ENCODE results near the gene MDGA2. TPM values are rescaled to one million over a fixed set of nuclear protein-coding genes. Genes with fewer than 3 reads are reported as not detected.

Gene MDGA2
- not detected for total RNA-seq

DNA sequence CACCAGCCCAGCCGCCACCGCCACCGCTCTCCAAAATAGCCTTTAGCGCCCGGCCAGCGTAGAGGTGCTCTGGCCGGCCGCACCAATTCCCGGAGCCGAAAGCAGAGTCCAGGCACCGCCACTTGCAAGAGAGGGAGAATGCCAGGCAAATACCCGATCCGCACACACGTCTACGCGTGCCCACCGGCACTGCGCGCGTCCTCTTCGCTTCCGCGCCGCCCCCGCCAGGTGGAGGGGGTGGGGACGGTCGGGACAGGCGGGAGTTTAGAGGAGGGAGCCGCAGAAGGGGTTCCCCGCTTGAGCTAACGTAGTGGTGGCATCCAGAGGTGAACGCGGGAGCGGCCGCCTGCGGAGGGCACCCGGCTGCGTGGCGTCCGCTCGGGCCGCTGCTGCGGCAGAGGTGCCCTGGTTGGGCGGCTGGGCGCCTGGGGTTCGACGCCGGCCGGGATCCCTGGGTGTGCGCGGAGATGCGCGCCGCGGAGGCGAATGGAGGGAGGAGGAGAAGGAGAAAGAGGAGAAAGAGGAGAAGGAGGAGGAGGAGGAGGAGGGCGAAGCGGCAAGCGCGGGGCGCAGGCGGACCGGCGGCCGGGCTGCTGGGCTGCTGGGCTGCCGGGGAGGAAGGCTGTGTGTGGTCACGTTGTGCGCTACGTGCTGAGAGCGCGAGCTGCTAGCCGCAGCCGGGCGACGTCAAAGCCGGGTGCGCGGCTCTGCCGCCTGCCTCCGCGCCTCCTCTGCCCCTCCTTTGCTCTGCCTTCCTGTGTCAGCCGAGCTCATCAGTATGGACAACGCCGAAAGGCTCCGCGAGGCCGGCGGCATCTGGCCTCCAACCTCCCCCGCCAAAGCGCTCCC is at the start of gene MDGA2:
Gene MDGA2 (minus strand): TSS at position 140 of the 849 bp plus-strand sequence.
- Histone ChIP-seq H3K27me3 (ENCODE audit: insufficient read depth, low read length) (peaks cover 59% of the 10 kb centered on the region), H3K4me3 (ENCODE audit: low read length) (no peak within 1 kb of the TSS), H3K9me3 (ENCODE audit: low read depth, low read length) (no peaks in the 10 kb centered on the region), H3K4me1 (ENCODE audit: insufficient read depth, low read length) (no peaks in the 10 kb centered on the region)

DNA sequence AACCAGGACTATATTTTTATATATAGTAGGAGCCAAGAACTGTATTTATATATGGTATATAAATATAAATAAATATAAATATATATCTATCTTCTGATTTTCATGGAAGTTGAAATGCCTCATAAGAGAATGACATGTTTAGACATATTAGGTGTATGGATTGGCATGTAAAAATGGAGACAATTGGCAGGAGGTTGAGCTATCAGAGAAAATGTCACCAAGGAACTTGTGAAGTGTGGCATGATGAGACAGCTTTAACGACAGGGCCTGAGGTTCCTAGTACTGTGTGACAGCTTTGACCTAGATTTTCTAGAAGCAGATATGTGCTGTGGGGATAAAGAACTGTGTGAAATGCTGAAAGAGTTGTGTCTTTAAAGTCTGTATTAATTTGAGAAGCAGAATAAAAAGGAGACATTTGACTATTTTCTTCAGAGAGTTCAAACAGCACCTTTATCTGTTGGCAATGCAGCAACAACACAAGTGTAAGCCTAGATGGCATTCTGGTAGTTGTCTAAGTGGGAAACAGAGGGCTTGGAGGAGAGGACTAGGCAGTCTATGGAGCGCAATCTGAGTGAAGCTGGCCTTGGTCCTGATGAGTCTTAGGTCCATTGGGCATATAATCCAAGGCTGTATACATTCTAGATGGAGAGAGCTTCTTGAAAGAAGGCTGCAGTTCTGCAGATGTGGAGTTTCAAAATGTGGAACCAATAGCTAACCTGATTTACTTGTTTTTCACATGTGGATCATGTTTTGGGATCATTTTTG is 47.7 kb upstream of the MDGA2 start:
- Histone ChIP-seq H3K9me3 (ENCODE audit: low read depth, low read length) (no peaks in the 10 kb centered on the region), H3K27me3 (ENCODE audit: insufficient read depth, low read length) (no peaks in the 10 kb centered on the region), H3K4me1 (ENCODE audit: insufficient read depth, low read length) (no peaks in the 10 kb centered on the region), H3K4me3 (ENCODE audit: low read length) (no peak overlapping the region)

DNA sequence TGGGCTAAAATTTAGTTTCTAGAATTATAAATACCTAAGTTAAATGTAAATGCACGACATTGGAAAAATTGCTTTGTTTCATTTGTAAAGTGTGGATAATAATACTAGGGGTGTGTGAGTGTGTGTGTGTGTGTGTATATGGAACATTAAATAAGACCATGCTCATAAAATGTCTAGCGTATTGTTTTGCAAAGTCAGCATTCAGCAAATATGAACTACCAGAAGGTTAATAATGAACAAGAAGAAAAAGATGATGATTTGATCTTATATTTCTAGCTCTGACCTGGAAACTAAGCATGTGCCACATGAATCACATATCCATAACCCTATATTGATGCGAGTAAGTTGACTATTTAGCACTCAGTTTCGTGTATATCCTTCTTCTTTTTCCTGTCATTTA is 44.9 kb upstream of the MDGA2 start:
- Histone ChIP-seq H3K4me1 (ENCODE audit: insufficient read depth, low read length) (no peaks in the 10 kb centered on the region), H3K27me3 (ENCODE audit: insufficient read depth, low read length) (no peaks in the 10 kb centered on the region), H3K9me3 (ENCODE audit: low read depth, low read length) (no peaks in the 10 kb centered on the region), H3K4me3 (ENCODE audit: low read length) (no peak overlapping the region)

DNA sequence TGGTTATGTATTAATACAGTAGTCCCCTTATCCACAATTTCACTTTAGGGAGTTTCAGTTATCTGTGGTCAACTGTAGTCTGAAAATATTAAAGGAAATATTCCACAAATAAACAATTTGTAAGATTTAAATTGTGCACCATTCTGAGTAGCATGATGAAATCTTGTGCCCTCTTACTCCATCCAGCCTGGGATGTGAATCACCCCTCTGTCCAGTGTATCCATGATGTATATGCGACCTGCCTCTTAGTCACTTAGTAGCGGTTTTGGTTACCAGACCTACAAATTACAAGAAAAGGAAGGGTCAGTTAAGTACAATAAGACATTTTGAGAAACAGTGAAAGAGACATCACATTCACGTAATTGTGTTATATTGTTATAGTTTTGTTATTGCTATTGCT is 39.9 kb upstream of the MDGA2 start:
- Histone ChIP-seq H3K9me3 (ENCODE audit: low read depth, low read length) (no peaks in the 10 kb centered on the region), H3K4me3 (ENCODE audit: low read length) (no peak overlapping the region), H3K27me3 (ENCODE audit: insufficient read depth, low read length) (no peaks in the 10 kb centered on the region), H3K4me1 (ENCODE audit: insufficient read depth, low read length) (no peaks in the 10 kb centered on the region)

DNA sequence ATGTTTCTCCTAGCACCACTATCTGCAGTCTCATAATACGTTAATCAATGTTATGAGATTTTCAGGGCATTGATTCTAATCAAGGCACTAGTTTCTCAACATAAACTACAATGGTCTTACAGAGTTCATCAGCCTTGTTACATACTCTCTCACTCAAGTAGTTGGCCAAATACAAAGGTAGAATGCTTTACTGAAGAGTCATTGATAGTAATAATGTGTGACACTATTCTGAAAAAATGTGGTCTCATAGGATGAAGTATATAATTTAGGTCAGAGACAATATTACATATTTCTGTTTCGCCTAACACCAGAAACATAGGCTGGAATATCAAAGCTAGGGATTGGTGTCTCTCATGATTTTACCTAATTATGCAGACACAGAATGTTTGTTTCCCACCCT is 35.2 kb upstream of the MDGA2 start:
- no peaks in the 10 kb centered on the region for H3K9me3 ChIP-seq (ENCODE audit: low read depth, low read length)
- no peaks in the 10 kb centered on the region for H3K27me3 ChIP-seq (ENCODE audit: insufficient read depth, low read length)
- no peak overlapping the region for H3K4me3 ChIP-seq (ENCODE audit: low read length)
- H3K4me1 ChIP-seq (ENCODE audit: insufficient read depth, low read length) = no peaks in the 10 kb centered on the region

DNA sequence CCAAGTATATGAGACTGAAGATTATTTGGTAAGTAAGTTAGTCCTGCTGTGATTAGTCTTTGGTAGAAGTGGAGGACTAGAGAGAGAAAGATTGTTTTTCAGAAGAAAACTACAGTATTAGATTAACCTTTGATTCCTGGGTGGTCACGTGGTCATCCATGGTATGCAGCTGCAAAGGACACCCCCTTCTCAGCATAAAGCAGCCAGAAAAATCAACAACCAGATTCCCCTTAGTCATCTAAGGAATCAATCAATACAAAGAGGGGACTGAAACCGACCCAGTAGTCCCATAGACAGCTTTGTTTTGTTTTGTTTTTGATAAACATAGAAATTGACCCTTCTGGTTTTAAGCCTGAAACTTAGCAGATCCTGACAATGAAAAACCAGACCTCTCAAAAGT is 30.3 kb upstream of the MDGA2 start:
- H3K27me3 ChIP-seq (ENCODE audit: insufficient read depth, low read length) = no peaks in the 10 kb centered on the region
- H3K9me3 ChIP-seq (ENCODE audit: low read depth, low read length) = no peaks in the 10 kb centered on the region
- no peak overlapping the region for H3K4me3 ChIP-seq (ENCODE audit: low read length)
- H3K4me1 ChIP-seq (ENCODE audit: insufficient read depth, low read length) = no peaks in the 10 kb centered on the region

DNA sequence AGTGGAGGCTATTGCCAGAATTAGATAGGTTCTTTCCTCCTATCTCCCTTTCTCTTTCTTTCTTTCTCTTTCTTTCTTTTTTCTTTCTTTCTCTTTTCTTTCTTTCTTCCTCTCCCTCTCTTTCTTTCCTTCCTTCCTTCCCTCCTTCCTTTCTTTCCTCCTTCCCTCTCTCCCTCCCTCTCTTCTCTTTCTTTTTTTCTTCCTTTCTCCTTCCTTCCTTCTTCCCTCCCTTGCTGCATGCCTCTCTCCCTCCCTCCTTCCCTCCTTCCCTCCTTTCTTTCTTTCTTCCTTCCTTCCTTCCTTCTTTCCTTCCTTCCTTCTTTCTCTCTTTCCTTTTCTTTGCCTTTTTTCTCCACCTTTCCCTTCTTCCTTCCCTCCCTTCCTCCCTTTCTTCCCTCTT is 16.4 kb upstream of the MDGA2 start:
- H3K4me1 ChIP-seq (ENCODE audit: insufficient read depth, low read length) = no peaks in the 10 kb centered on the region
- no peak overlapping the region for H3K4me3 ChIP-seq (ENCODE audit: low read length)
- no peaks in the 10 kb centered on the region for H3K27me3 ChIP-seq (ENCODE audit: insufficient read depth, low read length)
- no peaks in the 10 kb centered on the region for H3K9me3 ChIP-seq (ENCODE audit: low read depth, low read length)

DNA sequence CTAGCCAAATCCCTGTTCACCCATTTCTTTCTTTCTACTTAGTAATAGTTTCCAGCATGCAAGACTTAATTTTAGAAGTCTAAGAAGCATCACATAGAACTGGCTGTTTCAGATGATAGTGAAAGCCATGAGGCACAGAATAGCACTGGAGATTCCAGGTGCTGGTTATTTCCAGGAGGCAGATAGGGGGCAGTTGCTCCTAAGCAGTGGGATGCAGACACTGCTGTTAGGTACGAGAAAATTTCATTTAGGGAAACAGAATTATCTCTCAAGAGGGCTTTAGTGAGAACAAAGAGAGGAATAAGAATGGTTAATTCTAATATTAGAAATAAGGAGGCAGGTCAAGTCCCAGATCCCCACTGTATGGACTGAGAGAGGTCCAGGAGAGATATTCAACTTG is 3.6 kb upstream of the MDGA2 start:
- Histone ChIP-seq H3K27me3 (ENCODE audit: insufficient read depth, low read length) (peaks cover 38% of the 10 kb centered on the region), H3K4me1 (ENCODE audit: insufficient read depth, low read length) (no peaks in the 10 kb centered on the region), H3K9me3 (ENCODE audit: low read depth, low read length) (no peaks in the 10 kb centered on the region), H3K4me3 (ENCODE audit: low read length) (no peak overlapping the region)

DNA sequence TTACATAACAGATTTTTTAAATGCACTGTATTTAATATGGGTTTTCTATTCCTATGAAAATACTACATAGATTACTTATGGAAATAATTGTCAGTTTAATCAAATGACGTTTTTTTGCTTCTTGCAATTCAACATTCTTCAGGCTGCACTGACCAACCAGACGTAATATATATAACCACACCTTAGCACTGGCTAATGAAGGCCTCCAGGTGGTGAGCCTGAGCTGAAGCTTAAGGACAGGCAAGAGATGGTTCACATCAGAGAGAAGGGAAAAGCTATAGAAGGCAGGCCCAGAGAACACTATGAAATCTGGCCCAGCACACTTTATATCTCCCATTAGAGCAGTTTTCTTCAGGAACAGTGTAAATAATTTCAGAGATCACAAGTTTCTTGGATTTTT is 2.8 kb upstream of the MDGA2 start:
- Histone ChIP-seq H3K27me3 (ENCODE audit: insufficient read depth, low read length) (peaks cover 45% of the 10 kb centered on the region), H3K9me3 (ENCODE audit: low read depth, low read length) (no peaks in the 10 kb centered on the region), H3K4me3 (ENCODE audit: low read length) (no peak overlapping the region), H3K4me1 (ENCODE audit: insufficient read depth, low read length) (no peaks in the 10 kb centered on the region)

DNA sequence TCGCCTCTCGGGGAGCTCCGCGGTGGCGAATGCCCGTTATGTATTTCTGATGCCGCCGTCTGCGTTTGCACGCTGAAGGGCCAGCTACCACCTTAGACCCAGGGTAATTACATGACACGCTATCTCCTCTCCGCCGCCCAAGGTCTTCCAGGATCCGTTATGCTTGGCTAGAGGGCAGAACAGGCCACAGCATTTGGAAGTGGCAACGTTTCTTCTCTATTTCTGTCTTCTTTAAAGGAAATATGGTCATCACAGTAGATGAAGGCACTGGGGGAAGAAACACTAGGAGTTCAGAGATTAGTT is 861 bp upstream of the MDGA2 start:
- H3K4me3 ChIP-seq (ENCODE audit: low read length) = no peak overlapping the region
- H3K4me1 ChIP-seq (ENCODE audit: insufficient read depth, low read length) = no peaks in the 10 kb centered on the region
- H3K27me3 ChIP-seq (ENCODE audit: insufficient read depth, low read length) = peaks cover 59% of the 10 kb centered on the region
- no peaks in the 10 kb centered on the region for H3K9me3 ChIP-seq (ENCODE audit: low read depth, low read length)

DNA sequence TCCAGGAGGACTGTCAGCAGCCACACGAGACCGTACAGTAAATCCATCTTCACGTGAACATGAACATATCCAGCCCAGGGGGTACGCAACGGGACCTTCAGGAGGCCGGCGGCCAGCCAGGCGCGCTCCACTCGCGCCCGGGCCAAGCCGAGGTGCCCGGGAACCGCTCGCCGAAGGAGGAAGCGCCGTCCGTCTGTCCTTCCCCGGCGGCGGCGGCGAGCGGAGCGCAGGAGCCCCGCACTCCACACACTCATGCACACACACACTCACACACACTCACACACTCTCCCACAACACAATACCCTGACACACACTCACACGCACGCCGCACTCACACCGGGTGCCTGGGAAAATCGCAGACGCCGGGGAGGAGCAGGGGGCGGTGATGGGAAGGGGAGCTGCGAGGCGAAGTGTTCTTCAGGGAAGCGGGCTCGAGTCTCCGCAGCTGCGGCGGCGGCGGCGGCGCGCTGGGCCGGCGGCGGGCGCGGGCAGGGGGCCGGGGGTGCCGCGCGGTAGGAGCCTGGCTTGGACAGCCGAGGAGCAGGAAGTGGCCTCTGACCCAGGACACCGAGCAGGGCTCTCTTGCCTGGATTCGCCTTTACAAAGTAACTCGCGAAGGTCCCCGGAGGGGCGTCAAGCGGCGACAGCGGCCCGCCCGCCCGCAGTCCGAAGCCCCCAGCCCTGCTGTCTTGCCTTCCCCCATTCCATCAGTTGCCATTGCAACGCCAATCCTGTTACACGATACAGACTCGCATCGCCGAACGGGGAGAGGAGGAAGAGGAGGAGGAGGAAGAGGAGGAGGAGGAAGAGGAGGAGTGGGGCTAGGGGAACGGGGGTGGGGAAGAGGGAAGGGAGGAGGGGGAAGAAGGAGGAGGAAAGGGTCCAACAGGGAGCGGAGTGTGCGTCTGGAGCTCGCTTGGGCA is 601 bp downstream of the MDGA2 start:
- Histone ChIP-seq H3K9me3 (ENCODE audit: low read depth, low read length) (no peaks in the 10 kb centered on the region), H3K27me3 (ENCODE audit: insufficient read depth, low read length) (peaks cover 59% of the 10 kb centered on the region), H3K4me3 (ENCODE audit: low read length) (no peak overlapping the region)

DNA sequence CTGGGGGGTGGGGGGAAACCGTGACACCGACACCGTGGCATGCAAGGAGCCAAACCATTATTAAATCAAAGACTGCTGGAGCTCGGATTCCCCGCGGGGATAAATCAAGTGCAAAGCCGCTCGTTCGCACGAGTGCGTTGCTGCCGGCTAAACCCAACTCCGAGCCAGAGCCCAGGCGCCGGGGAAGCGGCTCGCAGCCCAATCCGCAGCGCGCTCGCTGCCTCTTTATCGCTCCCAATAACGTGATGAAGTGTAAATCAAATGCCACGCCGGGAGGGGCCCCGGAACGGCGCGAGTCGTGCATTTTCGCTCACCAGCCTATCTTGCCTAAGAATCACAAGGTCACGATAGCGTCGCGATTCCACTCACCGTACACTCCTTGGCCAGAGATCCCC is 1.3 kb downstream of the MDGA2 start:
- H3K27me3 ChIP-seq (ENCODE audit: insufficient read depth, low read length) = peaks cover 59% of the 10 kb centered on the region
- H3K9me3 ChIP-seq (ENCODE audit: low read depth, low read length) = no peaks in the 10 kb centered on the region
- H3K4me1 ChIP-seq (ENCODE audit: insufficient read depth, low read length) = no peaks in the 10 kb centered on the region
- H3K4me3 ChIP-seq (ENCODE audit: low read length) = no peak overlapping the region

More for the DNA sequence above, 601 bp downstream of the MDGA2 start:
- no peaks in the 10 kb centered on the region for H3K4me1 ChIP-seq (ENCODE audit: insufficient read depth, low read length)

DNA sequence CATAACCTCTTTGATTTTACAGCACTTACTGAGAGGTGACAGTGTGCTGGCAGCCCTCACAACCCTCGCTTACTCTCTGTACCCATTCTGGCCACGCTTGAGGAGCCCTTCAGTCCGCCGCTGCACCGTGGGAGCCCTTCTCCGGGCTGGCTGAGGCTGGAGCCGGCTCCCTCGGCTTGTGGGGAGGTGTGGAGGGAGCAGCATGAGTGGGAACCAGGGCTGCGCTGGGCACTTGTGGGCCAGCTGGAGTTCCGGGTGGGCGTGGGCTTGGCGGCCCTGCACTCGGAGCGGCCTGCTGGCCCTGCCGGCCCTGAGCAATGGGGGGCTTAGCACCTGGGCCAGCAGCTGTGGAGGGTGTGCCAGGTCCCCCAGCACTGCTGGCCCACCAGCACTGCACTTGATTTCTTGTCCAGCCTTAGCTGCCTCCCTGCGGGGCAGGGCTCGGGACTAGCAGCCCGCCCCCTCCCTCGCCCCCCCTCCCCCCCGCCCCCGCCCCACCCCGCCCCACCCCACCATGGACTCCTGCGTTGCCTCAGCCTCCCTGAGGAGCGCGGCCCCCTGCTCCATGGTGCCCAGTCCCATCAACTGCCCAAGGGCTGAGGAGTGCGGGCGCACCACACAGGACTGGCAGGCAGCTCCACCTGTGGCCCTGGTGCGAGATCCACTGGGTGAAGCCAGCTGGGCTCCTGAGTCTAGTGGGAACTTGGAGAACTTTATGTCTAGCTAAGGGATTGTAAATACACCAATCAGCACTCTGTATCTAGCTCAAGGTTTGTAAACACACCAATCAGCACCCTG is 9.9 kb downstream of the MDGA2 start:
- H3K27me3 ChIP-seq (ENCODE audit: insufficient read depth, low read length) = no peaks in the 10 kb centered on the region
- H3K4me1 ChIP-seq (ENCODE audit: insufficient read depth, low read length) = no peaks in the 10 kb centered on the region
- no peaks in the 10 kb centered on the region for H3K9me3 ChIP-seq (ENCODE audit: low read depth, low read length)
- no peak overlapping the region for H3K4me3 ChIP-seq (ENCODE audit: low read length)

DNA sequence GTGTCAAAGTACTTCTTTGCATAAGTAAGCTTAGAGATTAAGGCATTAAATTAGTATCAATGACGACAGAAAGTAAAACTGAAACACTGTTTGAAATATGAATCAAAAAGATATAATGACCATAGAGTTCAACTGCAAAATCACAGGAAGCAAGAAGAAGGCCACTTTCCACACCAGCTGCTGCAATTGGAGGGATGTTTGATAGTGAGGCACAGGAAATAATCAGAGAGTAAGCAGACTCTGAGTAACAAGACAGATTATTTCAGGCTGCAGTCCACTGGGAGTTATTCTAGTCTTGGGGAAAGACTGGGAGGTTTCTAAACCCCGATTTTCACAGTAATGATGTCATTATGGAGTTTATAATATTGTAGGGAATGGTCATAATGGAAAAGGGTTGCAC is 12.9 kb downstream of the MDGA2 start:
- Histone ChIP-seq H3K9me3 (ENCODE audit: low read depth, low read length) (no peaks in the 10 kb centered on the region), H3K27me3 (ENCODE audit: insufficient read depth, low read length) (no peaks in the 10 kb centered on the region), H3K4me1 (ENCODE audit: insufficient read depth, low read length) (no peaks in the 10 kb centered on the region), H3K4me3 (ENCODE audit: low read length) (no peak overlapping the region)
